ENCODE data around the gene FRMD4A.

GRCh38 chr10:14179251-14179650 is 151.5 kb downstream of the FRMD4A start:
- no peak for TF ChIP-seq EP300 (IDR thresholded peaks at IDR 0.05)
- no peak for TF ChIP-seq POLR2A (IDR thresholded peaks at IDR 0.05)
- TF ChIP-seq, protein P1, sequence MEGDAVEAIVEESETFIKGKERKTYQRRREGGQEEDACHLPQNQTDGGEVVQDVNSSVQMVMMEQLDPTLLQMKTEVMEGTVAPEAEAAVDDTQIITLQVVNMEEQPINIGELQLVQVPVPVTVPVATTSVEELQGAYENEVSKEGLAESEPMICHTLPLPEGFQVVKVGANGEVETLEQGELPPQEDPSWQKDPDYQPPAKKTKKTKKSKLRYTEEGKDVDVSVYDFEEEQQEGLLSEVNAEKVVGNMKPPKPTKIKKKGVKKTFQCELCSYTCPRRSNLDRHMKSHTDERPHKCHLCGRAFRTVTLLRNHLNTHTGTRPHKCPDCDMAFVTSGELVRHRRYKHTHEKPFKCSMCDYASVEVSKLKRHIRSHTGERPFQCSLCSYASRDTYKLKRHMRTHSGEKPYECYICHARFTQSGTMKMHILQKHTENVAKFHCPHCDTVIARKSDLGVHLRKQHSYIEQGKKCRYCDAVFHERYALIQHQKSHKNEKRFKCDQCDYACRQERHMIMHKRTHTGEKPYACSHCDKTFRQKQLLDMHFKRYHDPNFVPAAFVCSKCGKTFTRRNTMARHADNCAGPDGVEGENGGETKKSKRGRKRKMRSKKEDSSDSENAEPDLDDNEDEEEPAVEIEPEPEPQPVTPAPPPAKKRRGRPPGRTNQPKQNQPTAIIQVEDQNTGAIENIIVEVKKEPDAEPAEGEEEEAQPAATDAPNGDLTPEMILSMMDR (IDR thresholded peaks at IDR 0.05): no peak

All from stomach (tissue), 4 donors.